Spleen (tissue), 7 donors: ENCODE data around the gene GUCY1A2.

Source experiments
- CTCF ChIP-seq, 11 experiments: fragments of 200-600 bp in 7 of 11; fragments of 450-650 bp in 4 of 11; sonication (generic) in 4 of 11; IDR thresholded peaks in 8 of 11; conservative IDR thresholded peaks in 3 of 11; 1 replicate in 7 of 11; 2 replicates in 4 of 11; pipeline versions ENCODE4 v1.4.0 to v1.8.0; 2016 to 2021; ENCODE audit warnings: antibody characterized with exemption in 11 of 11, inconsistent platforms in 4 of 11, mild to moderate bottlenecking in 1 of 11
- POLR2A ChIP-seq, 3 donors: fragments of 450-650 bp; IDR thresholded peaks; one replicate each; pipeline ENCODE4 v1.5.1; 2017; ENCODE audit warnings: antibody characterized with exemption in 3 of 3, mild to moderate bottlenecking in 1 of 3
- POLR2AphosphoS5 ChIP-seq, 3 donors: sonication (generic); formaldehyde crosslinking; IDR thresholded peaks; one replicate each; pipeline ENCODE4 v1.5.1; 2017; ENCODE audit warnings: antibody characterized with exemption in 3 of 3
- donor health status: DM: no; HTN: no; CAD: no; lungs with moderate emphysema.
- donor health status: DM: no; HTN: no; CAD: no.
- donor health status: DM: no; HTN: no; CAD: no.

- TF ChIP-seq POLR2AphosphoS5 (IDR thresholded peaks at IDR 0.05): no peak
- TF ChIP-seq POLR2A (IDR thresholded peaks at IDR 0.05): no peak
- no peak for TF ChIP-seq CTCF (IDR thresholded peaks at IDR 0.05 in 8 of 11, conservative IDR thresholded peaks at IDR 0.05 in 3 of 11)
Measured at GRCh38 chr11:106848526-106848925, 169.8 kb downstream of the GUCY1A2 start.
